Osteoblast (primary cell): ENCODE results near the gene RUBCN. TPM values are rescaled to one million over a fixed set of nuclear protein-coding genes. Genes with fewer than 3 reads are reported as not detected.
"Not testable (repeated sequence)": the region's sequence is repeated elsewhere in the genome, so short reads cannot be mapped to it uniquely, and the experiment has no call there.

Experiments
- DNase-seq: peaks from one replicate; pipeline ENCODE4 v3.0.0; 2011; ENCODE audit warnings: low spot score, mixed read lengths; ENCODE audit not compliant: insufficient read length; ENCODE audit errors: missing footprints
- H2AFZ ChIP-seq: 2 replicates; pipeline ENCODE4 v1.6.0; 2011; ENCODE audit warnings: mild to moderate bottlenecking, low read length
- H3K27ac ChIP-seq: 2 replicates; pipeline ENCODE4 v1.5.1; 2011; ENCODE audit warnings: mild to moderate bottlenecking, low read depth, low read length, moderate library complexity
- H3K27me3 ChIP-seq: 2 replicates; pipeline ENCODE4 v1.6.0; 2012; ENCODE audit warnings: mild to moderate bottlenecking, control low read depth, inconsistent platforms, low read length, moderate library complexity; ENCODE audit not compliant: insufficient read depth
- H3K36me3 ChIP-seq: 2 replicates; pipeline ENCODE4 v1.5.1; 2011; ENCODE audit warnings: mild to moderate bottlenecking, low read length, control low read depth, moderate library complexity; ENCODE audit not compliant: insufficient read depth
- H3K4me1 ChIP-seq: 2 replicates; pipeline ENCODE4 v1.5.1; 2011; ENCODE audit warnings: mild to moderate bottlenecking, low read length, control low read depth, moderate library complexity; ENCODE audit not compliant: insufficient read depth
- H3K4me2 ChIP-seq: 2 replicates; pipeline ENCODE4 v1.6.0; 2011; ENCODE audit warnings: mild to moderate bottlenecking, low read length; ENCODE audit not compliant: insufficient read depth
- H3K4me3 ChIP-seq: fragments of 200-600 bp; sonication (generic); 3 replicates; pipeline ENCODE4 v1.5.1; 2012; ENCODE audit warnings: mild to moderate bottlenecking, low read length, inconsistent platforms; ENCODE audit not compliant: insufficient read depth
- H3K79me2 ChIP-seq: 2 replicates; pipeline ENCODE4 v1.6.0; 2012; ENCODE audit warnings: mild to moderate bottlenecking, low read length, control low read depth, inconsistent platforms; ENCODE audit not compliant: insufficient read depth
- H3K9me3 ChIP-seq: 2 replicates; pipeline ENCODE4 v1.5.1; 2011; ENCODE audit warnings: low read depth, low read length, control low read depth
- H4K20me1 ChIP-seq: 2 replicates; pipeline ENCODE4 v1.6.0; 2012; ENCODE audit warnings: mild to moderate bottlenecking, low read length, control low read depth; ENCODE audit not compliant: insufficient read depth
- total RNA-seq: library from RNA; depleted of rRNA; stranded (reverse); fragments of >200 nt; gene quantifications from 2 replicates; pipeline ENCODE4 v1.2.3, GENCODE V29; 2012
- TF ChIP-seq, protein P1 (sequence below): IDR thresholded peaks from 2 replicates; pipeline ENCODE4 v1.5.1; 2011; ENCODE audit warnings: mild to moderate bottlenecking, low read depth, low read length, moderate library complexity; ENCODE audit errors: extremely low read depth

Gene RUBCN
- total RNA-seq, 1 donor = 23.2 TPM

DNA sequence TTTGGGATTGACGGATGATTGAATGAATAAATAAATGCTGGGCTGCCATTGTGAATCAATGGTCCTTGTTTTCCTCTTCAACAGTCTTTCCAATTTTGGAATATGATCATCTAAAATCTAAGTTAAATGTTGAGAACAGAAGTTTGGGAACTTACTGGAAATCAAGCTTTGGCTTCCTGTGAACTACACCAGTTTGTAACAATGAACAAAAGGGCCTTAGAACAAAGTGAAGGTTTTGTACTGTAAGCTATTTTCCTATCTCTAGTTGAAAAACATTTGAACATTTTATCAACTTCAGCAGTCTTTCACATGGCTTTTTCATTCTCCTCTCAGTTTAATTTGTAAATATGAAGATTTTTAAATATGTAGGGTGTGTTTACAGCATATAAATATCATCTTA is 66.3 kb downstream of the RUBCN start:
- Histone ChIP-seq H3K4me3 (no peak overlapping the region), H4K20me1 (no peaks in the 10 kb centered on the region), H3K9me3 (no peaks in the 10 kb centered on the region), H3K27ac (no peak overlapping the region), H2AFZ (no peak overlapping the region), H3K4me1 (no peaks in the 10 kb centered on the region), H3K27me3 (no peaks in the 10 kb centered on the region), H3K4me2 (no peak overlapping the region), H3K36me3 (peaks cover 23% of the 10 kb centered on the region), H3K79me2 (no peaks in the 10 kb centered on the region)
- TF ChIP-seq, protein P1, sequence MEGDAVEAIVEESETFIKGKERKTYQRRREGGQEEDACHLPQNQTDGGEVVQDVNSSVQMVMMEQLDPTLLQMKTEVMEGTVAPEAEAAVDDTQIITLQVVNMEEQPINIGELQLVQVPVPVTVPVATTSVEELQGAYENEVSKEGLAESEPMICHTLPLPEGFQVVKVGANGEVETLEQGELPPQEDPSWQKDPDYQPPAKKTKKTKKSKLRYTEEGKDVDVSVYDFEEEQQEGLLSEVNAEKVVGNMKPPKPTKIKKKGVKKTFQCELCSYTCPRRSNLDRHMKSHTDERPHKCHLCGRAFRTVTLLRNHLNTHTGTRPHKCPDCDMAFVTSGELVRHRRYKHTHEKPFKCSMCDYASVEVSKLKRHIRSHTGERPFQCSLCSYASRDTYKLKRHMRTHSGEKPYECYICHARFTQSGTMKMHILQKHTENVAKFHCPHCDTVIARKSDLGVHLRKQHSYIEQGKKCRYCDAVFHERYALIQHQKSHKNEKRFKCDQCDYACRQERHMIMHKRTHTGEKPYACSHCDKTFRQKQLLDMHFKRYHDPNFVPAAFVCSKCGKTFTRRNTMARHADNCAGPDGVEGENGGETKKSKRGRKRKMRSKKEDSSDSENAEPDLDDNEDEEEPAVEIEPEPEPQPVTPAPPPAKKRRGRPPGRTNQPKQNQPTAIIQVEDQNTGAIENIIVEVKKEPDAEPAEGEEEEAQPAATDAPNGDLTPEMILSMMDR = no peak
- no peak for DNase-seq

DNA sequence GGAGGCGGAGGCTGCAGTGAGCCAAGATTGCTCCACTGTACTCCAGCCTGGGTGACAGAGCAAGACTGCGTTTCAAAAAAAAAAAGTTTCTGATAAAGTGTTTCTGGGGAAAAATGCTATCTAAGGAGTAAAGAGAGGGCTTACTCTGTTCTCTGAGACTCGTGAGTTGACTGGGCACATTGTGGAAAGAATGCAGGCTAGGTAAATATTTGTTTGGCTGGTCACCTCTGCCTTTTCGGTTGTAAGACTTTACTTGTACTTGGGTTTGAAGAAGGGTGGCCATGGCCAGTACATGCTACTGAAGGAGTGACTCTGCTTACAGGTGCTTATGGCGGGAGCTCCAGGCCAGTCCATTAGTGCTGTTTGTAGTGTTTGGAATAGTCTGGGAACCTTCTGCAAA is 68.7 kb downstream of the RUBCN start:
- H3K4me1 ChIP-seq = no peaks in the 10 kb centered on the region
- no peaks in the 10 kb centered on the region for H3K79me2 ChIP-seq
- no peaks in the 10 kb centered on the region for H3K27me3 ChIP-seq
- TF ChIP-seq, protein P1 = no peak
- H2AFZ ChIP-seq = no peak overlapping the region
- no peak for DNase-seq
- H3K4me3 ChIP-seq = no peak overlapping the region
- no peak overlapping the region for H3K4me2 ChIP-seq
- no peaks in the 10 kb centered on the region for H3K9me3 ChIP-seq
- H3K36me3 ChIP-seq = peaks cover 4% of the 10 kb centered on the region
- H4K20me1 ChIP-seq = no peaks in the 10 kb centered on the region
- H3K27ac ChIP-seq = no peak overlapping the region

DNA sequence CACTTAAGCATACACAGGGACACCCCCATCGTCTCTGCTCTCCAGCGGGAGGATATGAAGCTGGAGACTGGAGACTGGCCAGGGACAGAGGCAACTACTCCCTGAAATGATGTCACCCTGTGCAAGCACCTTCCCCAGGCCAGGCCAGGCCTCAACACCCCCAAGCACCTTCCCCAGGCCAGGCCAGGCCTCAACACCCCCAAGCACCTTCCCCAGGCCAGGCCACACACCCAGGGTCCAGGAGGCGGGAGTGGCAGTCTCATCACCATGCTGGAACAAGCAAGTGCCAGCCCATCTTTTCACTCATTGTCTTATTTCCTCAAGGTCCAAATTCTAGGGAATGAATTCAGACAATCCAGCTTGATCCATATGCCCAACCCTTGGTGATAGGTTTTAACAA is 69.4 kb downstream of the RUBCN start:
- not testable (repeated sequence) for H3K4me2 ChIP-seq, H2AFZ ChIP-seq, DNase-seq, H3K79me2 ChIP-seq, H3K4me3 ChIP-seq, H3K27ac ChIP-seq, H3K27me3 ChIP-seq, H3K36me3 ChIP-seq, H3K9me3 ChIP-seq, H4K20me1 ChIP-seq, H3K4me1 ChIP-seq

DNA sequence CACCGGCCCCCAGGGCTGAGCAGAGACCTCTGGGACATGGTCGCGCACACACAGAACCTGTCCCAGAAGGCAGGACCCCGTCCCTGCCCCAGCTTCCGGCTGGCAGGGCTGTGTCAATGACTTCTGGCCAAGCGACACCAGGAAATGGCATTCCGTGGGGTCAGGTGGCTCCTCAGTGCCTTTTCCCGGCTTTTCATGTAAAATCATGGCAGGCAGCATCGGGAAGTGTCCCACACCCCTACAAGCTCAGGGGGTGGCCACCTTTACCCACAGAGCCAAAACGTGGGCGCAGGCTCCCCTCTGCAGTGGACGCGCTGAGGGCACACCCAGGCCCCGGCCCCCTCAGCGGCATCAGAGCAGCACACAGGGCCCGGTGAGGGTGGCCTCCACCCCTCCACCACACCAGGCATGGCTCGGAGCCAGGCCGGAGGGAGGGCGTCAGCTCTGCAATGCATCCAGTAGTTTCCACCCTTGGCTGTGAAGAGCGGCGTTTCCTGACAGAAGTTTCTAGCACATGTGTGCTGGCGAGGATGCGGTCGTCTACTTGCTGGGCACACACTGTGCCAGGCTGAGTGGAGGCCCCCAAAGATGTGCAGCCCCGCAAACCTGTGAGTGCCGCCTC is 70.4 kb downstream of the RUBCN start:
- H3K4me1 ChIP-seq, H3K27ac ChIP-seq, H3K27me3 ChIP-seq, DNase-seq, H3K4me3 ChIP-seq, H3K9me3 ChIP-seq, H3K36me3 ChIP-seq, H2AFZ ChIP-seq, H3K4me2 ChIP-seq, H4K20me1 ChIP-seq, H3K79me2 ChIP-seq: not testable (repeated sequence)

DNA sequence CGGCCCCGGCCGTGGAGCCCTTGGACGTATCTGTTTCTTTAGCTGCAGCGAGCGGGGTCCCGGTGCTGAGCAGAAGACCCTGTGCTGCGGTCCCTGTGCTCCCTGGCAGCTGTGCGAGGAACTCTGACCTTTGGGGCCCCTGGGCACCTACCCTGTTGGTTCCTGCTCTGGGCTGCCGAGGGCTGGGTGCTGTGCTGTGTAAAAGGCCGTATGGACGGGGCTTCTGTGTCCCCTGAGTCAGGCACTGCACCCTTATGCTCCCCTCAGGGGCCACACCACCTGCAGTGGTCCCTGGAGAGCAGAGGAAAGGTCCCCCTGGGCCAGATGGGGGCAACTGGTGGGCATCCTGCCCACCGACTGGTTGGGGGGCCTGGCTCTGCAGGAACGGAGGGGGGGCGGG is 71.2 kb downstream of the RUBCN start:
- DNase-seq, H4K20me1 ChIP-seq, H2AFZ ChIP-seq, H3K4me1 ChIP-seq, H3K36me3 ChIP-seq, H3K27me3 ChIP-seq, H3K4me3 ChIP-seq, H3K79me2 ChIP-seq, H3K27ac ChIP-seq, H3K4me2 ChIP-seq, H3K9me3 ChIP-seq: not testable (repeated sequence)

DNA sequence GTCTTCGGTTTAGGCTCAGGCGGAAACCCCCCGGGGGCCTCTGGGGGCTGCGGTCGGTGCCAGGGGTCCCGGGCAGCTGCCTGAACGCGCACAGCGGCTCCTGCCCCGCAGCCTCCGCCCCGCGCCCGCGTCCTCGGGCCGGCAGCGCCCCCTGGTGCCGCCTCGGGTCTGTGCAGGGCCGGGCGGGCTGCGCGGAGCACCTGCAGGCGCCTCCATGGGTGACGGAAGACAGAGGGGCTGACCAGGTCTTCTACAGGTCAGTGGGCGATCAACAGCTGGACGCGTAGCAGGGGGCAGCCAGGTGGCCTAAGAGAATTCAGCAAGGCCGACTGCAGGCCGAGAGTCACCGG is 71.6 kb downstream of the RUBCN start:
- peak overlapping the region; percentile 48 for H3K4me2 ChIP-seq
- not testable (repeated sequence) for H3K27ac ChIP-seq, H3K9me3 ChIP-seq, H3K27me3 ChIP-seq, H2AFZ ChIP-seq, H4K20me1 ChIP-seq, H3K4me1 ChIP-seq, H3K79me2 ChIP-seq, H3K36me3 ChIP-seq, H3K4me3 ChIP-seq, DNase-seq

DNA sequence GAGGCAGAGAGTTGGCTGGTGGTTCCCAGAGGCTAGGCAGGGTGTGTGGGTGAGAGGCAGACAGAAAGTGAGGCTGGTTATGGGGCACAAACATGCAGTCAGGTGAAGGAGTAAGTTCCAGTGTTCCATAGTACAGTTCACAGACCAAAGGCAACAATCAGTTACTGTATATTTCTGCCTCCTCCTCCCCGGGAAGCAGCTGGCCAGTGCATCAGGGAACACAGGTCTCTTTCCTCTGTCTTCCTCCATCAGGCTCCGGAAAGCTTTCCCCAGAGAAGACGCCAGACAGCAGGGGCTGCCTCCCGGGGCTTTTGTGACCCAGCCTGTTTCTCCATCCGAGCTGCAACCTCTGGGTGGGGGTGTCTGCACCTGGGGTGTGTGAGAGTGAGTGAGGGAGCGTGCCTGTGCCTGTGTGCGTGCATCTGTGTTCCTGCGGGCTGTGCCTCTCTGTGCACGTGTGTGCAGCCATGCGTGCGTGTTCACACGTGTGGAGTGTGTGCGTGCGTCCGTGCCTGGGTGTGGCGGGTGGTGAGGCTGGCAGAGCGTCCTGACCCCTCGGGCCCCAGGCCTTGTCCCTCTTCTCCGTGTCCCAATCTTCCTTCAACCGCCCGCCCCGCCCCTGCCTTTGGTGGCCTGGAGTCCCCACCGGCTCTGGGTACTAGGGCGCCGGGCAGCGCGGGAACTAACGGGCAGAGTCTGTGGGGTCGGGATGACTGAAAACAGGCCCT is 72.1 kb downstream of the RUBCN start:
- H3K27ac ChIP-seq, H3K4me3 ChIP-seq, H3K36me3 ChIP-seq, H2AFZ ChIP-seq, H4K20me1 ChIP-seq, H3K9me3 ChIP-seq, H3K27me3 ChIP-seq, H3K4me1 ChIP-seq, H3K79me2 ChIP-seq, DNase-seq: not testable (repeated sequence)
- peak overlapping the region; percentile 48 for H3K4me2 ChIP-seq
